Panc1 (cell line): ENCODE results near the gene MRPL38. TPM values are rescaled to one million over a fixed set of nuclear protein-coding genes. Genes with fewer than 3 reads are reported as not detected.

ENCODE experiments used
- ATAC-seq: fragments of 200-7000 bp; cut with Tn5 transposase; 2 replicates; pipeline ENCODE4 v1.9.1; 2020; ENCODE audit warnings: mild to moderate bottlenecking, moderate library complexity
- BruUV-seq: library from RNA; stranded (reverse); fragments of 400-500 nt; replicated peaks from 2 replicates; lab custom pipeline; 2021; lab: Mats Ljungman, UMichigan
- CTCF ChIA-PET: fragments of 300-600 bp; sonication (Branson Sonifier 250); formaldehyde crosslinking; loops from one replicate; lab custom pipeline; 2022; ENCODE audit warnings: antibody characterized with exemption; lab: Charles Lee
- POLR2A ChIA-PET: fragments of 300-600 bp; sonication (Branson Sonifier 250); formaldehyde crosslinking; loops from one replicate; lab custom pipeline; 2022; ENCODE audit warnings: antibody characterized with exemption; lab: Charles Lee
- DNase-seq: peaks from one replicate; pipeline ENCODE4 v3.0.0-alpha.2; 2010; ENCODE audit warnings: low read depth, low spot score
- H3K27ac ChIP-seq: 2 replicates; pipeline ENCODE4 v1.5.1; 2011; ENCODE audit warnings: mild to moderate bottlenecking, low read length, inconsistent platforms
- H3K27me3 ChIP-seq: fragments of 200-500 bp; sonication (Bioruptor generic); 2 replicates; pipeline ENCODE4 v1.6.0; 2014; ENCODE audit warnings: low read length, inconsistent platforms; ENCODE audit not compliant: control insufficient read depth, insufficient read depth
- H3K36me3 ChIP-seq: fragments of 200-500 bp; sonication (Bioruptor generic); 2 replicates; pipeline ENCODE4 v1.5.1; 2014; ENCODE audit warnings: inconsistent platforms, mild to moderate bottlenecking, low read length, moderate library complexity; ENCODE audit not compliant: control insufficient read depth, insufficient read depth
- H3K4me1 ChIP-seq: 2 replicates; pipeline ENCODE4 v1.5.1; 2011; ENCODE audit warnings: inconsistent platforms, mild to moderate bottlenecking, low read length, moderate library complexity; ENCODE audit not compliant: control insufficient read depth, insufficient read depth
- H3K4me3 ChIP-seq, 2 experiments: 2 replicates each; pipeline ENCODE4 v1.5.1; 2011 to 2012; ENCODE audit warnings: low read depth in 2 of 2, low read length in 2 of 2, mild to moderate bottlenecking in 2 of 2, inconsistent platforms in 1 of 2, moderate library complexity in 1 of 2
- H3K9me3 ChIP-seq: fragments of 200-500 bp; sonication (Bioruptor generic); 2 replicates; pipeline ENCODE4 v1.5.1; 2014; ENCODE audit warnings: low read depth, mild to moderate bottlenecking, inconsistent platforms, low read length, moderate library complexity; ENCODE audit not compliant: control insufficient read depth, insufficient read depth
- POLR2AphosphoS5 ChIP-seq: IDR thresholded peaks from 2 replicates; pipeline ENCODE4 v1.6.1; 2012; ENCODE audit warnings: mild to moderate bottlenecking, low read depth, low read length, moderate library complexity
- SIN3A ChIP-seq: IDR thresholded peaks from 2 replicates; pipeline ENCODE4 v1.6.1; 2012; ENCODE audit warnings: low read depth, mild to moderate bottlenecking, low read length, moderate library complexity, borderline replicate concordance; ENCODE audit not compliant: insufficient read depth
- TCF7L2 ChIP-seq: IDR thresholded peaks from 2 replicates; pipeline ENCODE4 v1.6.1; 2011; ENCODE audit warnings: mild to moderate bottlenecking, low read depth, low read length, inconsistent platforms
- in situ Hi-C: cut with HindIII; loops from 2 replicates; pipeline ENCODE4 v1.10.0; 2016; ENCODE audit warnings: low sequenced_read_pairs, low pct_unique_long_range_greater_than_20kb
- intact Hi-C: fragments of 100-400 bp; cut with micrococcal nuclease; formaldehyde crosslinking; loops from one replicate; pipeline ENCODE4 v1.10.0; 2022; ENCODE audit not compliant: unreplicated experiment
- total RNA-seq: library from RNA; stranded (reverse); gene quantifications from one replicate; pipeline ENCODE4 v1.2.1, GENCODE V29; 2021; ENCODE audit not compliant: unreplicated experiment
- TF ChIP-seq, protein P1 (sequence below), 2 experiments: IDR thresholded peaks; 2 replicates each; pipeline ENCODE4 v1.6.1; 2011 to 2012; ENCODE audit warnings: low read depth in 2 of 2, control low read depth in 1 of 2, low read length in 1 of 2, mild to moderate bottlenecking in 1 of 2, moderate library complexity in 1 of 2; ENCODE audit not compliant: insufficient read depth in 1 of 2
- TF ChIP-seq, protein P2 (sequence below): fragments of 450-650 bp; IDR thresholded peaks from 2 replicates; pipeline ENCODE4 v1.5.1; 2017; ENCODE audit warnings: mild to moderate bottlenecking

Gene MRPL38
- total RNA-seq, 1 experiment from 2014 or later: 165 TPM

DNA sequence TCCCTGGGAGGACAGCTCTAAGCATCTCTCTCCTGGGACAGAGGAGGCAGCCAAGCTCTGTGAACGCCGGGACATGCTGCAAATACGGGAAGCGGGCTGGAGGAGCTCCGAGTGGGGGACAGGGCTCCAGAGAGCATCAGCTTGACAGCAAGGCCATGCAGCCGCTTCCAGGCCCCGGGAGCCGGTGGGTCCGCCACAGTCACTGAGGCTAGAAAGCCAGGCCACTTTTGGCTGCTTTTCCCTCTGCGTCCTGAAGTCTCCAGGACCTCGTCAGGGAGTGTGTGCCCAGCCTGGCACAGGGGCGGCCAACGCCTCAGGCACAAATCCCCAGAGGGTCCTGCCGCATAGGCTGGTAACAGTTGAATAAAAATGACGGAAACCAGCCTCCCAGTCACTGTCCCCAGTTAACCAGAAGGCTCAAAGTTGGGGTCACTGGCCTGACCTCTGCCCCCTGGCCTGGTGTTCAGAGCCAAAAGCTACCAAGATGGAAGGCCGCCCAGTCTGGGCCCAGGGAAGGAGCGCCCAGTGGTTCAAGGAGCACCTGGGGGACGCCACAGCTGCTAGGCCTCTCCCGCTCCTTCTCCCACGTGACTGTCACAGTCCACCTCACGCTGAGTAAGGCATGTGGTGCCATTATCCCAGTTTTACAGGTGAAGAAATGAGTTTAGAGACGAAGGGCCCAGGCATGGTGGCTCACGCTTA, 4.8 kb downstream of the MRPL38 start:
- intact Hi-C loops (no loop called here), in situ Hi-C loops (no loop called here)
- TF ChIP-seq, protein P1, sequence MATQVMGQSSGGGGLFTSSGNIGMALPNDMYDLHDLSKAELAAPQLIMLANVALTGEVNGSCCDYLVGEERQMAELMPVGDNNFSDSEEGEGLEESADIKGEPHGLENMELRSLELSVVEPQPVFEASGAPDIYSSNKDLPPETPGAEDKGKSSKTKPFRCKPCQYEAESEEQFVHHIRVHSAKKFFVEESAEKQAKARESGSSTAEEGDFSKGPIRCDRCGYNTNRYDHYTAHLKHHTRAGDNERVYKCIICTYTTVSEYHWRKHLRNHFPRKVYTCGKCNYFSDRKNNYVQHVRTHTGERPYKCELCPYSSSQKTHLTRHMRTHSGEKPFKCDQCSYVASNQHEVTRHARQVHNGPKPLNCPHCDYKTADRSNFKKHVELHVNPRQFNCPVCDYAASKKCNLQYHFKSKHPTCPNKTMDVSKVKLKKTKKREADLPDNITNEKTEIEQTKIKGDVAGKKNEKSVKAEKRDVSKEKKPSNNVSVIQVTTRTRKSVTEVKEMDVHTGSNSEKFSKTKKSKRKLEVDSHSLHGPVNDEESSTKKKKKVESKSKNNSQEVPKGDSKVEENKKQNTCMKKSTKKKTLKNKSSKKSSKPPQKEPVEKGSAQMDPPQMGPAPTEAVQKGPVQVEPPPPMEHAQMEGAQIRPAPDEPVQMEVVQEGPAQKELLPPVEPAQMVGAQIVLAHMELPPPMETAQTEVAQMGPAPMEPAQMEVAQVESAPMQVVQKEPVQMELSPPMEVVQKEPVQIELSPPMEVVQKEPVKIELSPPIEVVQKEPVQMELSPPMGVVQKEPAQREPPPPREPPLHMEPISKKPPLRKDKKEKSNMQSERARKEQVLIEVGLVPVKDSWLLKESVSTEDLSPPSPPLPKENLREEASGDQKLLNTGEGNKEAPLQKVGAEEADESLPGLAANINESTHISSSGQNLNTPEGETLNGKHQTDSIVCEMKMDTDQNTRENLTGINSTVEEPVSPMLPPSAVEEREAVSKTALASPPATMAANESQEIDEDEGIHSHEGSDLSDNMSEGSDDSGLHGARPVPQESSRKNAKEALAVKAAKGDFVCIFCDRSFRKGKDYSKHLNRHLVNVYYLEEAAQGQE (IDR thresholded peaks at IDR 0.05; ENCODE audit: insufficient read depth in 1 of 2, low read depth in 2 of 2, low read length in 1 of 2): no peak
- TF ChIP-seq POLR2AphosphoS5: no peak
- TF ChIP-seq, protein P2, sequence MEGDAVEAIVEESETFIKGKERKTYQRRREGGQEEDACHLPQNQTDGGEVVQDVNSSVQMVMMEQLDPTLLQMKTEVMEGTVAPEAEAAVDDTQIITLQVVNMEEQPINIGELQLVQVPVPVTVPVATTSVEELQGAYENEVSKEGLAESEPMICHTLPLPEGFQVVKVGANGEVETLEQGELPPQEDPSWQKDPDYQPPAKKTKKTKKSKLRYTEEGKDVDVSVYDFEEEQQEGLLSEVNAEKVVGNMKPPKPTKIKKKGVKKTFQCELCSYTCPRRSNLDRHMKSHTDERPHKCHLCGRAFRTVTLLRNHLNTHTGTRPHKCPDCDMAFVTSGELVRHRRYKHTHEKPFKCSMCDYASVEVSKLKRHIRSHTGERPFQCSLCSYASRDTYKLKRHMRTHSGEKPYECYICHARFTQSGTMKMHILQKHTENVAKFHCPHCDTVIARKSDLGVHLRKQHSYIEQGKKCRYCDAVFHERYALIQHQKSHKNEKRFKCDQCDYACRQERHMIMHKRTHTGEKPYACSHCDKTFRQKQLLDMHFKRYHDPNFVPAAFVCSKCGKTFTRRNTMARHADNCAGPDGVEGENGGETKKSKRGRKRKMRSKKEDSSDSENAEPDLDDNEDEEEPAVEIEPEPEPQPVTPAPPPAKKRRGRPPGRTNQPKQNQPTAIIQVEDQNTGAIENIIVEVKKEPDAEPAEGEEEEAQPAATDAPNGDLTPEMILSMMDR: no peak
- TF ChIP-seq TCF7L2: no peak
- Histone ChIP-seq H3K27ac (no peak overlapping the region), H3K27me3 (no peaks in the 10 kb centered on the region), H3K9me3 (no peaks in the 10 kb centered on the region), H3K4me1 (peaks cover 24% of the 10 kb centered on the region), H3K36me3 (peaks cover 12% of the 10 kb centered on the region), H3K4me3 (no peak overlapping the region)
- no peak for ATAC-seq
- ChIA-PET CTCF (no interaction called here), POLR2A (no interaction called here)
- DNase-seq: no peak
- no TSS peak for BruUV-seq

DNA sequence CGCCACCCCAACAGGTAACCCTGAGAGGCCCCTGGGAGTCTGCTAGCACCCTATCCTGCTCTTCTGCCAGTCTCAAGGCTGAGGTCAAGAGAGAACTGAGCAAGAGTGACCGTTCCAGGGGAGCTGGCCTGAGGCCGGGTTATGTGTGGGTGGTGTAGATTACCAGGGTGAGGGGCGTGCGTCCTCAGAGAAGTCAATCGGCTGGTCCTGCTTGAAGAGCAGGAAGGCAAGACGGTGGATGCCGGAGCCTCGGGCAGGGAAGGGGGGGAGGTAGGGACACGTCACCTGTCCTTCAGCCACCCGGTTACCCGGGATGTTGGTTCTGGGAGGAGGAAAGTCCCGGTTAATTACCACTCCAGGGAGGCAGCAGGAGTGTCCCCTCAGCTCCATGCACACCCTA, 5.3 kb downstream of the MRPL38 start:
- intact Hi-C loops: no loop called here
- CTCF ChIA-PET: no interaction called here
- ATAC-seq (no peak), DNase-seq (no peak)
- no TSS peak for BruUV-seq
- Histone ChIP-seq H3K36me3 (peaks cover 12% of the 10 kb centered on the region), H3K27me3 (no peaks in the 10 kb centered on the region), H3K4me1 (peaks cover 26% of the 10 kb centered on the region), H3K9me3 (no peaks in the 10 kb centered on the region), H3K4me3 (no peak overlapping the region), H3K27ac (no peak overlapping the region)
- in situ Hi-C loops: no loop called here
- TF ChIP-seq SIN3A (no peak), POLR2AphosphoS5 (no peak), TCF7L2 (no peak)
- TF ChIP-seq, protein P1 (IDR thresholded peaks at IDR 0.05; ENCODE audit: insufficient read depth in 1 of 2, low read depth in 2 of 2, low read length in 1 of 2): no peak
- TF ChIP-seq, protein P2: no peak
- POLR2A ChIA-PET: no interaction called here
